HepG2 (cell line): ENCODE data around the gene EXOC3L4. TPM values are rescaled to one million over a fixed set of nuclear protein-coding genes. Genes with fewer than 3 reads are reported as not detected.

Experiments
- LCORL ChIP-seq, 2 experiments: fragments of 450-650 bp in 1 of 2; sonication (generic) in 1 of 2; formaldehyde crosslinking in 1 of 2; IDR thresholded peaks; 2 replicates each; pipeline versions ENCODE4 v1.5.0 to v1.6.1; 2017 to 2020; ENCODE audit warnings: antibody characterized with exemption in 1 of 2, missing genetic modification reagents in 1 of 2
- POGK ChIP-seq: sonication (generic); formaldehyde crosslinking; conservative IDR thresholded peaks from 2 replicates; pipeline ENCODE4 v1.8.0; 2022; ENCODE audit warnings: mild to moderate bottlenecking, moderate library complexity, missing genetic modification reagents
- RXRB ChIP-seq: IDR thresholded peaks from 2 replicates; pipeline ENCODE4 v1.6.1; 2016; ENCODE audit warnings: borderline replicate concordance, missing genetic modification reagents, missing compliant biosample characterization
- YEATS2 ChIP-seq: sonication (generic); formaldehyde crosslinking; IDR thresholded peaks from 2 replicates; pipeline ENCODE4 v1.4.0; 2020; ENCODE audit warnings: missing genetic modification reagents, borderline replicate concordance
- ZGPAT ChIP-seq: IDR thresholded peaks from 2 replicates; pipeline ENCODE4 v1.6.1; 2016; ENCODE audit warnings: mild to moderate bottlenecking
- ZNF18 ChIP-seq: sonication (generic); formaldehyde crosslinking; IDR thresholded peaks from 2 replicates; pipeline ENCODE4 v1.8.0; 2022; ENCODE audit warnings: mild to moderate bottlenecking, missing genetic modification reagents; ENCODE audit not compliant: insufficient replicate concordance
- ZNF451 ChIP-seq: sonication (generic); formaldehyde crosslinking; IDR thresholded peaks from 2 replicates; pipeline ENCODE4 v1.5.0; 2020; ENCODE audit warnings: mild to moderate bottlenecking, missing genetic modification reagents
- ZNF576 ChIP-seq: sonication (generic); formaldehyde crosslinking; IDR thresholded peaks from 2 replicates; pipeline ENCODE4 v1.4.0; 2020; ENCODE audit warnings: mild to moderate bottlenecking, missing genetic modification reagents
- ZNF615 ChIP-seq: sonication (generic); formaldehyde crosslinking; IDR thresholded peaks from 2 replicates; pipeline ENCODE4 v1.5.0; 2020; ENCODE audit warnings: mild to moderate bottlenecking, missing genetic modification reagents, borderline replicate concordance
- ZNF646 ChIP-seq: sonication (generic); formaldehyde crosslinking; IDR thresholded peaks from 2 replicates; pipeline ENCODE4 v1.9.0; 2021; ENCODE audit warnings: mild to moderate bottlenecking, missing genetic modification reagents
- ZXDC ChIP-seq: sonication (generic); formaldehyde crosslinking; IDR thresholded peaks from 2 replicates; pipeline ENCODE4 v1.5.0; 2020; ENCODE audit warnings: mild to moderate bottlenecking, missing genetic modification reagents
- polyA plus RNA-seq, 8 experiments: library from polyadenylated mRNA; depleted of rRNA in 3 of 8; stranded (reverse) in 7 of 8; unstranded in 1 of 8; fragments of >200 nt; fragmentation: Illumina TruSeq in 4 of 8; extraction: Trizol in 4 of 8; gene quantifications; 2 replicates each; pipeline versions ENCODE4 v1.2.1 to v1.2.3, GENCODE V29; 2011 to 2016; ENCODE audit warnings: low read depth in 4 of 8, missing spikeins in 1 of 8, mixed read lengths in 1 of 8; ENCODE audit not compliant: insufficient read depth in 1 of 8
- total RNA-seq, 5 experiments: library from RNA; depleted of rRNA; stranded (reverse); fragments of >200 nt; fragmentation: Illumina TruSeq; extraction: Trizol; gene quantifications; 2 replicates each; pipeline ENCODE4 v1.2.3, GENCODE V29; 2016; ENCODE audit warnings: low read depth in 1 of 5

Gene EXOC3L4
- total and polyA plus RNA-seq, 2 of the 13 experiments (the other 11 are each of a cell fraction or from before 2014, with no cell fraction given), result 11.8 to 27.0 TPM

- no peak; the same call in 1 of the 2 replicates for TF ChIP-seq LCORL (IDR thresholded peaks at IDR 0.05)
- TF ChIP-seq LCORL (CRISPR knock-in tag; IDR thresholded peaks at IDR 0.05), result peak; percentile 95
- peak; percentile 85; the same call in 1 of the 2 replicates for TF ChIP-seq POGK
- TF ChIP-seq ZNF18 (CRISPR knock-in tag), result peak; percentile 52
- TF ChIP-seq ZXDC (CRISPR knock-in tag), result peak; percentile 79; the same call in 1 of the 2 replicates
- TF ChIP-seq YEATS2 (CRISPR knock-in tag), result peak; percentile 47; the same call in 1 of the 2 replicates
- TF ChIP-seq RXRB (CRISPR knock-in tag), result peak; percentile 97
- TF ChIP-seq ZNF576 (CRISPR knock-in tag), result no peak
- peak; percentile 94 for TF ChIP-seq ZGPAT
- TF ChIP-seq ZNF615 (CRISPR knock-in tag), result no peak
- TF ChIP-seq ZNF646 (CRISPR knock-in tag), result no peak
- TF ChIP-seq ZNF451 (CRISPR knock-in tag), result no peak; the same call in 1 of the 2 replicates
Observed at GRCh38 chr14:103100281-103101121, 6.0 kb downstream of the EXOC3L4 start (continued).
